ENCODE measurements around the gene TECTA. TPM values are rescaled to one million over a fixed set of nuclear protein-coding genes. Genes with fewer than 3 reads are reported as not detected.

Gene TECTA
- total and polyA plus RNA-seq, 2 donors (not counting 1 experiment from before 2014, with no cell fraction given): 0.30 to 0.33 TPM

DNA sequence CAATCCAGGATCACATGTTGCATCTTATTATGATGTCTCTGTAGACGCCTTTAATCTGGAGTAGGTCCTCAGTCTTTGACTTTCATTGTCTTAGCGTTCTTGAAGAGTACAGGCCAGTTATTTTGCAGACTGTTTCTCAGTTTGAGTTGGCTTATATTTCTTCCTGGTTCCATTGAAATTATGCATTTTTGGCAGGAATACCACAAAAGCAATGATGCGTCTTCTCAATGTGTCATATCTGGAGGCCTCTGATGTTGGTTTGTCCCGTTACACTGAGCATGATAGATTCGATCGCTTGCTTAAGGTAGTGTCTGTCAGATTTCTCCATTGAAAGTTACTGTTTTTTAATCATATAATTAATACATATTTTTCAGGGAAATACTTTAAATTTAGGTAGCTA is 30.6 kb downstream of the TECTA start:
- H3K9ac ChIP-seq (ENCODE audit: insufficient read depth, low read length): no peak overlapping the region
- TF ChIP-seq, protein P1, sequence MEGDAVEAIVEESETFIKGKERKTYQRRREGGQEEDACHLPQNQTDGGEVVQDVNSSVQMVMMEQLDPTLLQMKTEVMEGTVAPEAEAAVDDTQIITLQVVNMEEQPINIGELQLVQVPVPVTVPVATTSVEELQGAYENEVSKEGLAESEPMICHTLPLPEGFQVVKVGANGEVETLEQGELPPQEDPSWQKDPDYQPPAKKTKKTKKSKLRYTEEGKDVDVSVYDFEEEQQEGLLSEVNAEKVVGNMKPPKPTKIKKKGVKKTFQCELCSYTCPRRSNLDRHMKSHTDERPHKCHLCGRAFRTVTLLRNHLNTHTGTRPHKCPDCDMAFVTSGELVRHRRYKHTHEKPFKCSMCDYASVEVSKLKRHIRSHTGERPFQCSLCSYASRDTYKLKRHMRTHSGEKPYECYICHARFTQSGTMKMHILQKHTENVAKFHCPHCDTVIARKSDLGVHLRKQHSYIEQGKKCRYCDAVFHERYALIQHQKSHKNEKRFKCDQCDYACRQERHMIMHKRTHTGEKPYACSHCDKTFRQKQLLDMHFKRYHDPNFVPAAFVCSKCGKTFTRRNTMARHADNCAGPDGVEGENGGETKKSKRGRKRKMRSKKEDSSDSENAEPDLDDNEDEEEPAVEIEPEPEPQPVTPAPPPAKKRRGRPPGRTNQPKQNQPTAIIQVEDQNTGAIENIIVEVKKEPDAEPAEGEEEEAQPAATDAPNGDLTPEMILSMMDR (conservative IDR thresholded peaks at IDR 0.05 in 1 of 2, IDR thresholded peaks at IDR 0.05 in 1 of 2; ENCODE audit: low read depth in 1 of 2, low read length in 2 of 2): no peak
- TF ChIP-seq EZH2 (IDR thresholded peaks at IDR 0.05; ENCODE audit: low read length, missing control alignments): no peak
- H3K27me3 ChIP-seq (ENCODE audit: control insufficient read depth, insufficient read depth, low read length): no peaks in the 10 kb centered on the region
- no peaks in the 10 kb centered on the region for H4K20me1 ChIP-seq (ENCODE audit: control insufficient read depth, extremely low read depth, insufficient read depth, low read length)
- no peaks in the 10 kb centered on the region for H3K79me2 ChIP-seq (ENCODE audit: control insufficient read depth, insufficient read depth, low read length)
- no peak overlapping the region for H3K4me3 ChIP-seq (replicated peaks in 1 of 4; ENCODE audit: control extremely low read depth in 1 of 4, insufficient read depth in 1 of 4, low read depth in 3 of 4, low read length in 4 of 4)
- no peaks in the 10 kb centered on the region for H3K36me3 ChIP-seq (ENCODE audit: control insufficient read depth, insufficient read depth, low read length)
- H3K27ac ChIP-seq (ENCODE audit: insufficient read depth, low read length): no peak overlapping the region
- H3K9me3 ChIP-seq (ENCODE audit: control insufficient read depth, insufficient read depth, low read depth, low read length): no peaks in the 10 kb centered on the region
- no peaks in the 10 kb centered on the region for H3K4me1 ChIP-seq (ENCODE audit: control insufficient read depth, extremely low read depth, insufficient read depth, low read length)
- H2AFZ ChIP-seq (ENCODE audit: low read length): no peak overlapping the region
- no peak for DNase-seq (ENCODE audit: low read depth in 2 of 2)
- no peak overlapping the region for H3K4me2 ChIP-seq (ENCODE audit: extremely low read depth, insufficient read depth, low read length)

DNA sequence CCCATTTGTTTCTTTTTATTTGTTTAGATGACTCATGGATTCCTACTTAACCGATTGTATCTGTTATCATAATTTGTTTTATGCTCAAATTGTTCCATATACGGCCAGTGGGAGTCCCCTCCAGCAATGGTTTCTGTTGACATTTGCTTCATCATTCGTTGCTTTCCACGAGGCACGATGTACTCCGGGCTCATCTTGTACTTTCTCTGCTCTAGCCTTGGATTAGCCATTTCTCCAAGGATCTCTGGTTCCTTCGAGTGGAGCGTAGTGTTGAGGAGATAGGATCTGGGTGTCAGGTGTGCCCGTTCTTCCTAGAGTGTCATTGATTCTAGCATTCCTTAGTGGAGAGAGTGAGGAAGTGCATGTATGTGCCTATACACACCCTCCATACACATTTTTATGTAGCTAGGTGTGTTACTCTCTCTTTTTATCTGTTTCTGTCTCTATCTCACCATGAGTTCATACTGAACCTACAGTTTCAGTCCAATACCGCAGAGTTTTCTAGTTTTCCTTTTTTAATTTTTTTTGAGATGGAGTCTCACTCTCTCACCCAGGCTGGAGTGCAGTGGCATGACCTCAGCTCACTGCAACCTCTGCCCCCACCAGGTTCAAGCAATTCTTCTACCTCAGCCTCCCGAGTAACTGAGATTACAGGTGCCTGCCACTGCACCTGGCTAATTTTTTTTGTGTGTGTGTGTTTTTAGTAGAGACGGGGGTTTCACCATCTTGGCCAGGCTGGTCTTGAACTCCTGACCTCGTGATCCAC is 31.4 kb downstream of the TECTA start:
- no peak overlapping the region for H3K4me2 ChIP-seq (ENCODE audit: extremely low read depth, insufficient read depth, low read length)
- H3K36me3 ChIP-seq (ENCODE audit: control insufficient read depth, insufficient read depth, low read length): no peaks in the 10 kb centered on the region
- no peak overlapping the region for H3K4me3 ChIP-seq (replicated peaks in 1 of 4; ENCODE audit: control extremely low read depth in 1 of 4, insufficient read depth in 1 of 4, low read depth in 3 of 4, low read length in 4 of 4)
- no peaks in the 10 kb centered on the region for H3K9me3 ChIP-seq (ENCODE audit: control insufficient read depth, insufficient read depth, low read depth, low read length)
- H2AFZ ChIP-seq (ENCODE audit: low read length): no peak overlapping the region
- TF ChIP-seq EZH2 (IDR thresholded peaks at IDR 0.05; ENCODE audit: low read length, missing control alignments): no peak
- TF ChIP-seq, protein P1 (conservative IDR thresholded peaks at IDR 0.05 in 1 of 2, IDR thresholded peaks at IDR 0.05 in 1 of 2; ENCODE audit: low read depth in 1 of 2, low read length in 2 of 2): no peak
- H3K27ac ChIP-seq (ENCODE audit: insufficient read depth, low read length): no peak overlapping the region
- no peaks in the 10 kb centered on the region for H4K20me1 ChIP-seq (ENCODE audit: control insufficient read depth, extremely low read depth, insufficient read depth, low read length)
- H3K9ac ChIP-seq (ENCODE audit: insufficient read depth, low read length): no peak overlapping the region
- no peaks in the 10 kb centered on the region for H3K27me3 ChIP-seq (ENCODE audit: control insufficient read depth, insufficient read depth, low read length)
- peak in 1 of 2 donors; percentile 17 for DNase-seq (ENCODE audit: low read depth in 2 of 2)
- no peaks in the 10 kb centered on the region for H3K79me2 ChIP-seq (ENCODE audit: control insufficient read depth, insufficient read depth, low read length)
- H3K4me1 ChIP-seq (ENCODE audit: control insufficient read depth, extremely low read depth, insufficient read depth, low read length): no peaks in the 10 kb centered on the region

DNA sequence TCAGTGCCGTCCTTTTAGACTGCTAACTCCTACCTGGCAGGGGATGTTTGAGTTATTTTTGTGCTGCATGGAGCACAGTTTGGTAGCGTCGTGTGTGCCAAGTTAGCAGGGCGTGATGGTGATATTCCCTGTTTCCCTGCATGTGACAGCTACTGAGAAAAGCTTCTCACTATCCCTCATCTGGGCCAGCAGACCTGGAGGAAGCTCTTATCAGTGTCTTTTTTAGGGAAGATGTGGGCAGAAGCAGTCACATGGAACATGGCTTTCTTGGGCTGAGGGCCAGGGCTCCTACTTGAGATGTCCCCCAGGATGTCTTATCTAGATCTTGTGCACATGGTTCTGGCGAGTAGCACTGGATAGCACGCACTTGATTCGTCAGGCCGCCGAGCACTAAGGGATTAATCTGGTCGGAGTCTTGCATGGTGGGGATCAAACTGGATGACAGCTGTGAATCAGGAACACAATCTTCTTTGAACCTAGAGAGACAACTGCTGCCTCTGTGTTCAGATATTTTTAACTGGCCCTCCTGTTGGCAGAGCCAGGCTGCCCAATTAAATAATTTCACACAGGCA is 33.8 kb downstream of the TECTA start:
- H3K4me1 ChIP-seq (ENCODE audit: control insufficient read depth, extremely low read depth, insufficient read depth, low read length): no peaks in the 10 kb centered on the region
- no peak overlapping the region for H3K4me3 ChIP-seq (replicated peaks in 1 of 4; ENCODE audit: control extremely low read depth in 1 of 4, insufficient read depth in 1 of 4, low read depth in 3 of 4, low read length in 4 of 4)
- TF ChIP-seq, protein P1 (conservative IDR thresholded peaks at IDR 0.05 in 1 of 2, IDR thresholded peaks at IDR 0.05 in 1 of 2; ENCODE audit: low read depth in 1 of 2, low read length in 2 of 2): no peak
- TF ChIP-seq EZH2 (IDR thresholded peaks at IDR 0.05; ENCODE audit: low read length, missing control alignments): no peak
- H4K20me1 ChIP-seq (ENCODE audit: control insufficient read depth, extremely low read depth, insufficient read depth, low read length): no peaks in the 10 kb centered on the region
- no peak overlapping the region for H3K9ac ChIP-seq (ENCODE audit: insufficient read depth, low read length)
- no peaks in the 10 kb centered on the region for H3K9me3 ChIP-seq (ENCODE audit: control insufficient read depth, insufficient read depth, low read depth, low read length)
- no peaks in the 10 kb centered on the region for H3K27me3 ChIP-seq (ENCODE audit: control insufficient read depth, insufficient read depth, low read length)
- H3K79me2 ChIP-seq (ENCODE audit: control insufficient read depth, insufficient read depth, low read length): no peaks in the 10 kb centered on the region
- no peak overlapping the region for H3K4me2 ChIP-seq (ENCODE audit: extremely low read depth, insufficient read depth, low read length)
- DNase-seq (ENCODE audit: low read depth in 2 of 2): no peak
- H2AFZ ChIP-seq (ENCODE audit: low read length): no peak overlapping the region
- H3K36me3 ChIP-seq (ENCODE audit: control insufficient read depth, insufficient read depth, low read length): no peaks in the 10 kb centered on the region
- H3K27ac ChIP-seq (ENCODE audit: insufficient read depth, low read length): no peak overlapping the region
